RWPE2 (cell line): Measurements from ENCODE around the gene MOB3C.

Source experiments
- ATAC-seq: fragments of 200-7000 bp; cut with Tn5 transposase; 3 replicates; pipeline ENCODE4 v1.9.1; 2021; ENCODE audit warnings: low read depth
- DNase-seq: peaks from one replicate; pipeline ENCODE4 v3.0.0-alpha.2; 2020; ENCODE audit warnings: low spot score
- H3K27ac ChIP-seq: fragments of 450-650 bp; 2 replicates; pipeline ENCODE4 v1.5.1; 2017; ENCODE audit warnings: mild to moderate bottlenecking; ENCODE audit not compliant: poor library complexity, severe bottlenecking
- H3K27me3 ChIP-seq: fragments of 250-450 bp; sonication (Bioruptor Pico); 2 replicates; pipeline ENCODE4 v1.5.1; 2021; ENCODE audit warnings: mild to moderate bottlenecking, moderate library complexity; ENCODE audit not compliant: insufficient read depth, poor library complexity, severe bottlenecking
- H3K36me3 ChIP-seq: fragments of 250-450 bp; sonication (Bioruptor Pico); 2 replicates; pipeline ENCODE4 v1.5.1; 2020; ENCODE audit warnings: low read depth, mild to moderate bottlenecking, moderate library complexity
- H3K4me1 ChIP-seq: fragments of 250-450 bp; sonication (Bioruptor Pico); 2 replicates; pipeline ENCODE4 v1.5.1; 2021; ENCODE audit warnings: mild to moderate bottlenecking, moderate library complexity; ENCODE audit not compliant: insufficient read depth, poor library complexity, severe bottlenecking
- H3K4me3 ChIP-seq: fragments of 250-450 bp; sonication (Bioruptor Pico); 2 replicates; pipeline ENCODE4 v1.5.1; 2021; ENCODE audit warnings: mild to moderate bottlenecking, moderate library complexity; ENCODE audit not compliant: severe bottlenecking
- H3K9me3 ChIP-seq: fragments of 250-450 bp; sonication (Bioruptor Pico); 2 replicates; pipeline ENCODE4 v1.5.1; 2021; ENCODE audit warnings: mild to moderate bottlenecking, moderate library complexity; ENCODE audit not compliant: severe bottlenecking
- CTCF ChIP-seq: fragments of 450-650 bp; IDR thresholded peaks from one replicate; pipeline ENCODE4 v1.5.1; 2017; ENCODE audit warnings: mild to moderate bottlenecking, moderate library complexity; ENCODE audit not compliant: poor library complexity, severe bottlenecking

The MOB3C gene

DNA sequence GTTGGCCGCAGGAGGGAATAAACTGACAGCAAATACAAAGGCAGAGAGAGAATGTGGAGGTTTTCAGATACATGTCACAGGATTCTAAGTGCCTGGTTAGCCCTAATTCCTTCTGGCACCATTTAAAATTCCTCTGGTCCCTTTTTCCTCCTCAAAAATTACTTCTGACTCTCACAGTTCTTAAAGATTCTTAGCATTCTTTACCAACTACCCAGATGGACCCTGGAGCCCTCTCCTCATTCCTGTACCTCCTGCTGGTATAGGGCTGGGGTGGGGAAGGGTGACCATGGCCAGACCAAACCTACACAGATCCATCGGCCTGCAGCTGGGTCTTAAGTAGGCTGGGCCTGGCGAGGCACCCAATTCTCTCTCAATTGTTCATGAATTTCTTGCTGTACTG is 19.8 kb downstream of the MOB3C start:
- Histone ChIP-seq H3K36me3 (peaks cover 18% of the 10 kb centered on the region), H3K4me1 (no peaks in the 10 kb centered on the region), H3K9me3 (no peaks in the 10 kb centered on the region), H3K4me3 (no peak overlapping the region), H3K27ac (no peak overlapping the region), H3K27me3 (no peaks in the 10 kb centered on the region)
- DNase-seq (no peak), ATAC-seq (no peak)
- TF ChIP-seq CTCF, result no peak

DNA sequence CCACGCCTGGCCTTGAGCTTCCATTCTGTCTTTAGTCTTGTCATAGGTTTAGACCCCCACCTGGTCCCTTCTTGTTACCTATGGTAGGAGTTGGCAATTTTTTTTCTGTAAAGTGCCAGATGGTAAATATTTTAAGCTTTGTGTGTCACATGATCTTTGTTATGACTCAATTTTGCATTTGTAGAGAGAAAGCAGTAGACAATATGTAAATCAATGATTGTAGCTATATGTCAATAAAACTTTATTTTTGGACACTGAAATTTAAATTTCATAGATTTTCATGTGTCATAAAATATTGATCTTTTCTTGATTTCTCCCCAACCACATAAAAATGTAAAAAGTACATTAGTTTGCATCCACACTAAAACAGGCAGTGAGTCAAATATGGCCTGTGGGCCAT is 20.6 kb downstream of the MOB3C start:
- Histone ChIP-seq H3K27ac (no peak overlapping the region), H3K36me3 (peaks cover 21% of the 10 kb centered on the region), H3K27me3 (no peaks in the 10 kb centered on the region), H3K4me3 (no peak overlapping the region), H3K9me3 (no peaks in the 10 kb centered on the region), H3K4me1 (no peaks in the 10 kb centered on the region)
- no peak for DNase-seq
- TF ChIP-seq CTCF, result no peak
- no peak for ATAC-seq

GRCh38 chr1:46595127-46595526 is 21.5 kb downstream of the MOB3C start:
- ATAC-seq (no peak), DNase-seq (no peak)
- no peak for TF ChIP-seq CTCF
- peaks cover 28% of the 10 kb centered on the region for H3K36me3 ChIP-seq
- no peaks in the 10 kb centered on the region for H3K27me3 ChIP-seq
- no peaks in the 10 kb centered on the region for H3K9me3 ChIP-seq
- H3K4me1 ChIP-seq, result no peaks in the 10 kb centered on the region
- no peak overlapping the region for H3K27ac ChIP-seq
- no peak overlapping the region for H3K4me3 ChIP-seq

GRCh38 chr1:46594063-46594462 is 22.5 kb downstream of the MOB3C start:
- no peaks in the 10 kb centered on the region for H3K4me1 ChIP-seq
- peaks cover 35% of the 10 kb centered on the region for H3K36me3 ChIP-seq
- DNase-seq, result no peak
- H3K27ac ChIP-seq, result no peak overlapping the region
- no peaks in the 10 kb centered on the region for H3K9me3 ChIP-seq
- ATAC-seq, result no peak
- no peaks in the 10 kb centered on the region for H3K27me3 ChIP-seq
- TF ChIP-seq CTCF, result no peak
- no peak overlapping the region for H3K4me3 ChIP-seq

DNA sequence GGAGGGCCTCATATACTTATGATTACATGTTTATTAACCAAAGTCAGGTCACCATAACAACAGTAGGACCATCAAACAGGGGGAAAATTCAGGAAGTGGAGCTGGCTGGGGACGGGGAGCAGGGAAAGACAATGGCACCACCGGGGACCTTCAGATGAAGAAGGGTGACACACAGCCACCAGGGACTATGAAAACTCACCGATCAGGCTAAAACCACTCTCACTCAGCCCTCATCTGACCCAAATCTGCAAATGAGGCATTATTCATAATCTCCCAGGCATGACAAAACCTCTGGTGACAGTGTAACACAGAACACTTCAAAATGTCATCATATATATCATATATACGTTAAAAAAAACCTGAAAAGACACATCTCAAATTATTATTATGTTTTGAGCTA is 23.8 kb downstream of the MOB3C start:
- no peak for TF ChIP-seq CTCF
- Histone ChIP-seq H3K4me1 (no peaks in the 10 kb centered on the region), H3K9me3 (no peaks in the 10 kb centered on the region), H3K27me3 (no peaks in the 10 kb centered on the region), H3K36me3 (peaks cover 34% of the 10 kb centered on the region), H3K27ac (no peak overlapping the region), H3K4me3 (no peak overlapping the region)
- ATAC-seq (no peak), DNase-seq (no peak)
